Endothelial cell of umbilical vein (primary cell): Measurements from ENCODE around the gene TSC22D1. TPM values are rescaled to one million over a fixed set of nuclear protein-coding genes. Genes with fewer than 3 reads are reported as not detected.

Experiments
- BruUV-seq: library from RNA; stranded (reverse); fragments of 400-500 nt; replicated peaks from 2 replicates; lab custom pipeline; 2021; lab: Mats Ljungman, UMichigan
- CTCF ChIA-PET: fragments of 300-600, 350-600 bp; sonication (Branson Sonifier 250); formaldehyde crosslinking; loops from one replicate; lab custom pipeline; 2021; ENCODE audit warnings: antibody characterized with exemption, inconsistent platforms; lab: Charles Lee
- POLR2A ChIA-PET: fragments of 300-600, 350-600 bp; sonication (Branson Sonifier 250); formaldehyde crosslinking; loops from one replicate; lab custom pipeline; 2021; ENCODE audit warnings: antibody characterized with exemption, inconsistent platforms; lab: Charles Lee
- DNase-seq: peaks from one replicate; pipeline ENCODE4 v3.0.0-alpha.2; 2011; ENCODE audit warnings: low read depth, low spot score
- FAIRE-seq: peaks from 2 replicates; lab custom pipeline; 2011; peaks lifted over from hg19 to GRCh38; lab: Jason Lieb, UNC
- H2AFZ ChIP-seq: 2 replicates; pipeline ENCODE4 v1.6.0; 2012; ENCODE audit warnings: low read depth, low read length, control low read depth, inconsistent platforms
- H3K27ac ChIP-seq: 2 replicates; pipeline ENCODE4 v1.5.1; 2011; ENCODE audit warnings: low read depth, mild to moderate bottlenecking, control low read depth, low read length, moderate library complexity; ENCODE audit not compliant: insufficient read depth
- H3K27me3 ChIP-seq, 2 experiments: 2 replicates each; pipeline versions ENCODE4 v1.6.0 to v1.6.1; 2011; ENCODE audit warnings: low read length in 2 of 2, mixed read lengths in 1 of 2; ENCODE audit not compliant: control insufficient read depth in 2 of 2, insufficient read depth in 2 of 2
- H3K36me3 ChIP-seq, 2 experiments: 2 replicates in 1 of 2; 3 replicates in 1 of 2; pipeline ENCODE4 v1.5.1; 2011; ENCODE audit warnings: low read length in 2 of 2, mild to moderate bottlenecking in 1 of 2, moderate library complexity in 1 of 2; ENCODE audit not compliant: control insufficient read depth in 2 of 2, insufficient read depth in 2 of 2; ENCODE audit errors: extremely low read depth in 1 of 2
- H3K4me1 ChIP-seq: 3 replicates; pipeline ENCODE4 v1.5.1; 2011; ENCODE audit warnings: mild to moderate bottlenecking, low read length; ENCODE audit not compliant: control insufficient read depth, insufficient read depth; ENCODE audit errors: extremely low read depth
- H3K4me2 ChIP-seq: 2 replicates; pipeline ENCODE4 v1.6.1; 2011; ENCODE audit warnings: low read length, control low read depth, mixed read lengths; ENCODE audit not compliant: insufficient read depth
- H3K4me3 ChIP-seq, 3 experiments: fragments of 200-600 bp in 1 of 3; sonication (generic), shearing (Covaris generic) in 1 of 3; replicated peaks in 1 of 3; 2 replicates each; pipeline ENCODE4 v1.5.1; 2011 to 2016; ENCODE audit warnings: control low read depth in 3 of 3, low read length in 3 of 3, mild to moderate bottlenecking in 2 of 3, inconsistent platforms in 1 of 3, low read depth in 1 of 3, moderate library complexity in 1 of 3; ENCODE audit not compliant: insufficient read depth in 1 of 3
- H3K79me2 ChIP-seq: 2 replicates; pipeline ENCODE4 v1.6.0; 2012; ENCODE audit warnings: low read length, inconsistent platforms; ENCODE audit not compliant: control insufficient read depth, insufficient read depth
- H3K9ac ChIP-seq: replicated peaks from 2 replicates; pipeline ENCODE3; 2011; ENCODE audit warnings: low read length, control low read depth; ENCODE audit not compliant: insufficient read depth; ENCODE audit errors: extremely low read depth
- H3K9me1 ChIP-seq: replicated peaks from 3 replicates; pipeline ENCODE4 v1.6.0; 2011; ENCODE audit warnings: mild to moderate bottlenecking, low read length; ENCODE audit not compliant: control insufficient read depth, insufficient read depth; ENCODE audit errors: extremely low read depth
- H3K9me3 ChIP-seq: replicated peaks from 2 replicates; pipeline ENCODE4 v1.5.1; 2012; ENCODE audit warnings: low read length, inconsistent platforms; ENCODE audit not compliant: control insufficient read depth, insufficient read depth
- H4K20me1 ChIP-seq: replicated peaks from 2 replicates; pipeline ENCODE3; 2011; ENCODE audit warnings: mild to moderate bottlenecking, low read length; ENCODE audit not compliant: control insufficient read depth, insufficient read depth; ENCODE audit errors: extremely low read depth
- CTCF ChIP-seq, 2 donors: IDR thresholded peaks; 1 replicate in 1 of 2; 2 replicates in 1 of 2; pipeline ENCODE4 v1.5.1; 2011; ENCODE audit warnings: low read length in 2 of 2, mild to moderate bottlenecking in 2 of 2, moderate library complexity in 2 of 2, control low read depth in 1 of 2, inconsistent platforms in 1 of 2, low read depth in 1 of 2; ENCODE audit not compliant: insufficient read depth in 1 of 2; ENCODE audit errors: extremely low read depth in 1 of 2
- EZH2 ChIP-seq: IDR thresholded peaks from 2 replicates; pipeline ENCODE4 v1.6.1; 2012; ENCODE audit warnings: borderline replicate concordance, low read depth, mild to moderate bottlenecking, moderate library complexity, low read length, inconsistent platforms; ENCODE audit not compliant: severe bottlenecking
- FOS ChIP-seq: IDR thresholded peaks from 2 replicates; pipeline ENCODE4 v1.6.1; 2011; ENCODE audit warnings: mild to moderate bottlenecking, low read length, moderate library complexity, borderline replicate concordance; ENCODE audit not compliant: insufficient read depth
- GATA2 ChIP-seq: IDR thresholded peaks from 2 replicates; pipeline ENCODE4 v1.7.0; 2011; ENCODE audit warnings: low read depth, mild to moderate bottlenecking, moderate library complexity, mixed read lengths, low read length; ENCODE audit not compliant: insufficient read length, insufficient read depth
- JUN ChIP-seq: IDR thresholded peaks from 2 replicates; pipeline ENCODE4 v1.6.1; 2011; ENCODE audit warnings: borderline replicate concordance, low read depth; ENCODE audit not compliant: insufficient read length, insufficient read depth
- MAX ChIP-seq: IDR thresholded peaks from 2 replicates; pipeline ENCODE4 v1.6.1; 2011; ENCODE audit not compliant: insufficient read depth, insufficient read length
- MYC ChIP-seq: IDR thresholded peaks from one replicate; pipeline ENCODE4 v1.6.1; 2011; ENCODE audit warnings: mild to moderate bottlenecking, low read depth, low read length
- POLR2A ChIP-seq: IDR thresholded peaks from 2 replicates; pipeline ENCODE4 v1.6.1; 2012; ENCODE audit warnings: low read depth, mild to moderate bottlenecking, control low read depth, low read length
- POLR2AphosphoS5 ChIP-seq: IDR thresholded peaks from 2 replicates; pipeline ENCODE4 v1.6.1; 2012; ENCODE audit warnings: low read depth, mild to moderate bottlenecking, control low read depth, low read length, moderate library complexity; ENCODE audit not compliant: insufficient read depth
- dilution Hi-C: fragments of 300-500 bp; cut with MboI; formaldehyde crosslinking; loops from one replicate; pipeline ENCODE4 v1.15.0; 2019; ENCODE audit warnings: low sequenced_read_pairs; ENCODE audit not compliant: extremely low pct_ligation_motif_present
- intact Hi-C: fragments of 100-400 bp; cut with micrococcal nuclease; formaldehyde crosslinking; loops from one replicate; pipeline ENCODE4 v1.10.0; 2022
- polyA plus RNA-seq, 4 experiments: library from polyadenylated mRNA; depleted of rRNA in 3 of 4; stranded (reverse) in 3 of 4; unstranded in 1 of 4; fragments of >200 nt; gene quantifications; 2 replicates each; pipeline versions ENCODE4 v1.2.1 to v1.2.3, GENCODE V29; 2011 to 2012; ENCODE audit warnings: missing spikeins in 1 of 4
- total RNA-seq: library from RNA; stranded (reverse); gene quantifications from 2 replicates; pipeline ENCODE4 v1.2.3, GENCODE V29; 2021

The TSC22D1 gene
- total and polyA plus RNA-seq, 2 donors (not counting 3 experiments of a cell fraction or from before 2014, with no cell fraction given) = 47.7 to 51.8 TPM

- H3K9me1 ChIP-seq = no peaks in the 10 kb centered on the region
- H3K9ac ChIP-seq = no peak overlapping the region
- ChIA-PET CTCF (interaction anchor here (0.8 to 1.5 kb wide), 5 partner anchors 91 to 359 kb away, joined by 3 to 10 read pairs (median 3); no protein-coding TSS in a partner anchor), POLR2A (no interaction called here)
- no peak overlapping the region for H2AFZ ChIP-seq
- peak overlapping the region in 1 of 3 experiments; percentile 80 for H3K4me3 ChIP-seq
- H4K20me1 ChIP-seq = no peaks in the 10 kb centered on the region
- H3K4me1 ChIP-seq = peaks cover 48% of the 10 kb centered on the region
- intact Hi-C loops = loop anchor here (5.0 kb wide), 4 partner anchors 227 to 433 kb away; no protein-coding TSS in a partner anchor
- H3K27me3 ChIP-seq = no peaks in the 10 kb centered on the region
- no peaks in the 10 kb centered on the region for H3K9me3 ChIP-seq
- FAIRE-seq = peak; percentile 55
- dilution Hi-C loops = no loop called here
- H3K79me2 ChIP-seq = peaks cover 48% of the 10 kb centered on the region
- no peak for DNase-seq
- TF ChIP-seq FOS = no peak
- TF ChIP-seq GATA2 = no peak
- TF ChIP-seq JUN = no peak
- TF ChIP-seq CTCF (IDR thresholded peaks at IDR 0.05; ENCODE audit: extremely low read depth in 1 of 2, insufficient read depth in 1 of 2, low read depth in 1 of 2, low read length in 2 of 2) = no peak
- TF ChIP-seq POLR2A = no peak
- no peak for TF ChIP-seq EZH2
- TF ChIP-seq POLR2AphosphoS5 = no peak
- no peak for TF ChIP-seq MYC
- TF ChIP-seq MAX = no peak
- peaks cover 0 to 3% of the 10 kb centered on the region in 2 experiments for H3K36me3 ChIP-seq
- H3K27ac ChIP-seq = no peak overlapping the region
- no TSS peak for BruUV-seq
- H3K4me2 ChIP-seq = peak overlapping the region; percentile 69
Observed at GRCh38 chr13:44575035-44575434, 1.1 kb downstream of the TSC22D1 start.
